HepG2 (cell line): ENCODE measurements around the gene B9D2. TPM values are rescaled to one million over a fixed set of nuclear protein-coding genes. Genes with fewer than 3 reads are reported as not detected.
A peak's percentile ranks its signal among the peaks of the same experiment; 100 is the strongest.

Experiments
- BRD4 ChIP-seq: sonication (generic); formaldehyde crosslinking; IDR thresholded peaks from 2 replicates; pipeline ENCODE4 v1.4.0; 2020; ENCODE audit warnings: missing genetic modification reagents
- CREM ChIP-seq, 2 experiments: sonication (generic) in 1 of 2; formaldehyde crosslinking in 1 of 2; IDR thresholded peaks; 2 replicates each; pipeline versions ENCODE4 v1.4.0 to v1.6.1; 2016 to 2020; ENCODE audit warnings: antibody characterized with exemption in 1 of 2, mild to moderate bottlenecking in 1 of 2, missing genetic modification reagents in 1 of 2
- ISX ChIP-seq: sonication (generic); formaldehyde crosslinking; conservative IDR thresholded peaks from 2 replicates; pipeline ENCODE4 v1.5.0; 2020; ENCODE audit warnings: missing genetic modification reagents
- PAF1 ChIP-seq: IDR thresholded peaks from 2 replicates; pipeline ENCODE4 v1.6.1; 2016; ENCODE audit warnings: missing genetic modification reagents, missing compliant biosample characterization
- PRMT3 ChIP-seq: sonication (generic); formaldehyde crosslinking; IDR thresholded peaks from 2 replicates; pipeline ENCODE4 v1.8.1; 2022; ENCODE audit warnings: low read depth, mild to moderate bottlenecking, moderate library complexity, missing genetic modification reagents, borderline replicate concordance
- SP4 ChIP-seq: sonication (generic); formaldehyde crosslinking; IDR thresholded peaks from 2 replicates; pipeline ENCODE4 v1.8.1; 2023; ENCODE audit warnings: mild to moderate bottlenecking, missing genetic modification reagents
- TBL1XR1 ChIP-seq: fragments of 150-350 bp; IDR thresholded peaks from 2 replicates; pipeline ENCODE4 v1.6.1; 2014; ENCODE audit warnings: borderline replicate concordance, low read length; ENCODE audit not compliant: partially characterized antibody
- ZKSCAN8 ChIP-seq: IDR thresholded peaks from 2 replicates; pipeline ENCODE4 v1.6.1; 2016; ENCODE audit warnings: borderline replicate concordance, missing genetic modification reagents, missing compliant biosample characterization
- ZNF354B ChIP-seq: sonication (generic); formaldehyde crosslinking; IDR thresholded peaks from 2 replicates; pipeline ENCODE4 v1.8.0; 2022; ENCODE audit warnings: mild to moderate bottlenecking, missing genetic modification reagents
- ZNF430 ChIP-seq: sonication (generic); formaldehyde crosslinking; IDR thresholded peaks from 2 replicates; pipeline ENCODE4 v1.9.0; 2021; ENCODE audit warnings: mild to moderate bottlenecking, missing genetic modification reagents
- polyA plus RNA-seq, 8 experiments: library from polyadenylated mRNA; depleted of rRNA in 3 of 8; stranded (reverse) in 7 of 8; unstranded in 1 of 8; fragments of >200 nt; fragmentation: Illumina TruSeq in 4 of 8; extraction: Trizol in 4 of 8; gene quantifications; 2 replicates each; pipeline versions ENCODE4 v1.2.1 to v1.2.3, GENCODE V29; 2011 to 2016; ENCODE audit warnings: low read depth in 4 of 8, missing spikeins in 1 of 8, mixed read lengths in 1 of 8; ENCODE audit not compliant: insufficient read depth in 1 of 8
- total RNA-seq, 5 experiments: library from RNA; depleted of rRNA; stranded (reverse); fragments of >200 nt; fragmentation: Illumina TruSeq; extraction: Trizol; gene quantifications; 2 replicates each; pipeline ENCODE4 v1.2.3, GENCODE V29; 2016; ENCODE audit warnings: low read depth in 1 of 5
- TF ChIP-seq, protein P1 (sequence below): sonication (generic); formaldehyde crosslinking; IDR thresholded peaks from 2 replicates; pipeline ENCODE4 v1.5.0; 2020; ENCODE audit warnings: mild to moderate bottlenecking, missing genetic modification reagents, borderline replicate concordance
- TF ChIP-seq, protein P2 (sequence below): IDR thresholded peaks from 2 replicates; pipeline ENCODE4 v1.6.1; 2016; ENCODE audit warnings: missing compliant biosample characterization, missing genetic modification reagents, borderline replicate concordance
- TF ChIP-seq, protein P3 (sequence below): IDR thresholded peaks from 2 replicates; pipeline ENCODE4 v1.6.1; 2016; ENCODE audit warnings: missing biosample characterization, missing genetic modification reagents, low read depth
- TF ChIP-seq, protein P4 (sequence below): sonication (generic); formaldehyde crosslinking; IDR thresholded peaks from 2 replicates; pipeline ENCODE4 v1.4.0; 2020; ENCODE audit warnings: missing genetic modification reagents, borderline replicate concordance
- TF ChIP-seq, protein P5 (sequence below): sonication (generic); IDR thresholded peaks from 2 replicates; pipeline ENCODE4 v1.6.1; 2016; ENCODE audit warnings: low read depth, borderline replicate concordance
- TF ChIP-seq, protein P6 (sequence below): sonication (generic); formaldehyde crosslinking; IDR thresholded peaks from 2 replicates; pipeline ENCODE4 v1.8.0; 2022; ENCODE audit warnings: mild to moderate bottlenecking, missing genetic modification reagents, borderline replicate concordance
- TF ChIP-seq, protein P7 (sequence below): sonication (generic); formaldehyde crosslinking; IDR thresholded peaks from 2 replicates; pipeline ENCODE4 v1.4.0; 2020; ENCODE audit warnings: mild to moderate bottlenecking, missing genetic modification reagents

B9D2 gene
- total and polyA plus RNA-seq, 2 of the 13 experiments (the other 11 are each of a cell fraction or from before 2014, with no cell fraction given): 3.1 to 4.4 TPM

DNA sequence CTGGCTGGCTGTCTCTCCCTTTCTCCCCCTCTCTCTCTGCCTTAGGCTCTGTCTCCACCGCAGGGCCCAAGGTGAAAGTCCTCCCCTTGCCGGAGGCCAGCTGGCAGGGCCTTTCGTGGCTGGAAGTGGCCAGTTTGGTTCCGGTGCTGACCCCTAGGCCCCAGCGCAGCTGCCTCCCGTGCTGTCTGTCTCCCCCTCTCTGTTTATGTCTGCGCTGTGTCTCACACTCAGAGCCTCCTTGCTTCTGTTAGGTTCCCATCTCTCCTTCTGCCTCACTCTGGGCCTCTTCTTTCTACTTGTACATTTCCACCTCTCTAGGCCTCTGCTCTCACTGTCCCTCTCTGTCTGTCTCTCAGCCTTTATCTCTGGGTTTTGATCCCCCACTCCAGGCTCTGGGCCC, 40.9 kb downstream of the B9D2 start (continued):
- TF ChIP-seq, protein P1, sequence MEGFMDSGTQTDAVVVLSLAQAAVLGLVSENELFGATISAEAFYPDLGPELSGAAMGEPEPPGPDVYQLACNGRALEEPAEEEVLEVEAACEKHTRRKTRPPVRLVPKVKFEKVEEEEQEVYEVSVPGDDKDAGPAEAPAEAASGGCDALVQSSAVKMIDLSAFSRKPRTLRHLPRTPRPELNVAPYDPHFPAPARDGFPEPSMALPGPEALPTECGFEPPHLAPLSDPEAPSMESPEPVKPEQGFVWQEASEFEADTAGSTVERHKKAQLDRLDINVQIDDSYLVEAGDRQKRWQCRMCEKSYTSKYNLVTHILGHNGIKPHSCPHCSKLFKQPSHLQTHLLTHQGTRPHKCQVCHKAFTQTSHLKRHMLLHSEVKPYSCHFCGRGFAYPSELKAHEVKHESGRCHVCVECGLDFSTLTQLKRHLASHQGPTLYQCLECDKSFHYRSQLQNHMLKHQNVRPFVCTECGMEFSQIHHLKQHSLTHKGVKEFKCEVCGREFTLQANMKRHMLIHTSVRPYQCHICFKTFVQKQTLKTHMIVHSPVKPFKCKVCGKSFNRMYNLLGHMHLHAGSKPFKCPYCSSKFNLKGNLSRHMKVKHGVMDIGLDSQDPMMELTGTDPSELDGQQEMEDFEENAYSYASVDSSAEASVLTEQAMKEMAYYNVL (CRISPR knock-in tag): no peak
- TF ChIP-seq, protein P2, sequence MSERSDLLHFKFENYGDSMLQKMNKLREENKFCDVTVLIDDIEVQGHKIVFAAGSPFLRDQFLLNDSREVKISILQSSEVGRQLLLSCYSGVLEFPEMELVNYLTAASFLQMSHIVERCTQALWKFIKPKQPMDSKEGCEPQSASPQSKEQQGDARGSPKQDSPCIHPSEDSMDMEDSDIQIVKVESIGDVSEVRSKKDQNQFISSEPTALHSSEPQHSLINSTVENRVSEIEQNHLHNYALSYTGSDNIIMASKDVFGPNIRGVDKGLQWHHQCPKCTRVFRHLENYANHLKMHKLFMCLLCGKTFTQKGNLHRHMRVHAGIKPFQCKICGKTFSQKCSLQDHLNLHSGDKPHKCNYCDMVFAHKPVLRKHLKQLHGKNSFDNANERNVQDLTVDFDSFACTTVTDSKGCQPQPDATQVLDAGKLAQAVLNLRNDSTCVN: no peak
- no peak for TF ChIP-seq ZNF430
- no peak for TF ChIP-seq PAF1 (CRISPR knock-in tag)
- TF ChIP-seq, protein P3, sequence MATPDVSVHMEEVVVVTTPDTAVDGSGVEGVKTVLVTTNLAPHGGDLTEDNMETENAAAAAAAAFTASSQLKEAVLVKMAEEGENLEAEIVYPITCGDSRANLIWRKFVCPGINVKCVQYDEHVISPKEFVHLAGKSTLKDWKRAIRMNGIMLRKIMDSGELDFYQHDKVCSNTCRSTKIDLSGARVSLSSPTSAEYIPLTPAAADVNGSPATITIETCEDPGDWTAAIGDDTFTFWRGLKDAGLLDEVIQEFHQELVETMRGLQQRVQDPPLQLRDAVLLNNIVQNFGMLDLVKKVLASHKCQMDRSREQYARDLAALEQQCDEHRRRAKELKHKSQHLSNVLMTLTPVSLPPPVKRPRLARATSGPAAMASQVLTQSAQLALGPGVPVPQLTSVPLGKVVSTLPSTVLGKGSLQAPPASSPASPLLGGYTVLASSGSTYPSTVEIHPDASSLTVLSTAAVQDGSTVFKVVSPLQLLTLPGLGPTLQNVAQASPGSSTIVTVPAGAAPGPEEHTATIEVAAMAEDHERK (CRISPR knock-in tag): no peak
- no peak for TF ChIP-seq PRMT3
- no peak for TF ChIP-seq ZNF354B (CRISPR knock-in tag)
- TF ChIP-seq TBL1XR1: no peak
- TF ChIP-seq, protein P4, sequence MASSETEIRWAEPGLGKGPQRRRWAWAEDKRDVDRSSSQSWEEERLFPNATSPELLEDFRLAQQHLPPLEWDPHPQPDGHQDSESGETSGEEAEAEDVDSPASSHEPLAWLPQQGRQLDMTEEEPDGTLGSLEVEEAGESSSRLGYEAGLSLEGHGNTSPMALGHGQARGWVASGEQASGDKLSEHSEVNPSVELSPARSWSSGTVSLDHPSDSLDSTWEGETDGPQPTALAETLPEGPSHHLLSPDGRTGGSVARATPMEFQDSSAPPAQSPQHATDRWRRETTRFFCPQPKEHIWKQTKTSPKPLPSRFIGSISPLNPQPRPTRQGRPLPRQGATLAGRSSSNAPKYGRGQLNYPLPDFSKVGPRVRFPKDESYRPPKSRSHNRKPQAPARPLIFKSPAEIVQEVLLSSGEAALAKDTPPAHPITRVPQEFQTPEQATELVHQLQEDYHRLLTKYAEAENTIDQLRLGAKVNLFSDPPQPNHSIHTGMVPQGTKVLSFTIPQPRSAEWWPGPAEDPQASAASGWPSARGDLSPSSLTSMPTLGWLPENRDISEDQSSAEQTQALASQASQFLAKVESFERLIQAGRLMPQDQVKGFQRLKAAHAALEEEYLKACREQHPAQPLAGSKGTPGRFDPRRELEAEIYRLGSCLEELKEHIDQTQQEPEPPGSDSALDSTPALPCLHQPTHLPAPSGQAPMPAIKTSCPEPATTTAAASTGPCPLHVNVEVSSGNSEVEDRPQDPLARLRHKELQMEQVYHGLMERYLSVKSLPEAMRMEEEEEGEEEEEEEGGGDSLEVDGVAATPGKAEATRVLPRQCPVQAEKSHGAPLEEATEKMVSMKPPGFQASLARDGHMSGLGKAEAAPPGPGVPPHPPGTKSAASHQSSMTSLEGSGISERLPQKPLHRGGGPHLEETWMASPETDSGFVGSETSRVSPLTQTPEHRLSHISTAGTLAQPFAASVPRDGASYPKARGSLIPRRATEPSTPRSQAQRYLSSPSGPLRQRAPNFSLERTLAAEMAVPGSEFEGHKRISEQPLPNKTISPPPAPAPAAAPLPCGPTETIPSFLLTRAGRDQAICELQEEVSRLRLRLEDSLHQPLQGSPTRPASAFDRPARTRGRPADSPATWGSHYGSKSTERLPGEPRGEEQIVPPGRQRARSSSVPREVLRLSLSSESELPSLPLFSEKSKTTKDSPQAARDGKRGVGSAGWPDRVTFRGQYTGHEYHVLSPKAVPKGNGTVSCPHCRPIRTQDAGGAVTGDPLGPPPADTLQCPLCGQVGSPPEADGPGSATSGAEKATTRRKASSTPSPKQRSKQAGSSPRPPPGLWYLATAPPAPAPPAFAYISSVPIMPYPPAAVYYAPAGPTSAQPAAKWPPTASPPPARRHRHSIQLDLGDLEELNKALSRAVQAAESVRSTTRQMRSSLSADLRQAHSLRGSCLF (CRISPR knock-in tag): no peak
- TF ChIP-seq, protein P5, sequence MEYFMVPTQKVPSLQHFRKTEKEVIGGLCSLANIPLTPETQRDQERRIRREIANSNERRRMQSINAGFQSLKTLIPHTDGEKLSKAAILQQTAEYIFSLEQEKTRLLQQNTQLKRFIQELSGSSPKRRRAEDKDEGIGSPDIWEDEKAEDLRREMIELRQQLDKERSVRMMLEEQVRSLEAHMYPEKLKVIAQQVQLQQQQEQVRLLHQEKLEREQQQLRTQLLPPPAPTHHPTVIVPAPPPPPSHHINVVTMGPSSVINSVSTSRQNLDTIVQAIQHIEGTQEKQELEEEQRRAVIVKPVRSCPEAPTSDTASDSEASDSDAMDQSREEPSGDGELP: peak; percentile 93
- TF ChIP-seq SP4: no peak
- TF ChIP-seq, protein P6, sequence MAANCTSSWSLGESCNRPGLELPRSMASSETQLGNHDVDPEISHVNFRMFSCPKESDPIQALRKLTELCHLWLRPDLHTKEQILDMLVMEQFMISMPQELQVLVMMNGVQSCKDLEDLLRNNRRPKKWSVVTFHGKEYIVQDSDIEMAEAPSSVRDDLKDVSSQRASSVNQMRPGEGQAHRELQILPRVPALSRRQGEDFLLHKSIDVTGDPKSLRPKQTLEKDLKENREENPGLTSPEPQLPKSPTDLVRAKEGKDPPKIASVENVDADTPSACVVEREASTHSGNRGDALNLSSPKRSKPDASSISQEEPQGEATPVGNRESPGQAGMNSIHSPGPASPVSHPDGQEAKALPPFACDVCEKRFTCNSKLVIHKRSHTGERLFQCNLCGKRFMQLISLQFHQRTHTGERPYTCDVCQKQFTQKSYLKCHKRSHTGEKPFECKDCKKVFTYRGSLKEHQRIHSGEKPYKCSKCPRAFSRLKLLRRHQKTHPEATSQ (CRISPR knock-in tag): no peak
- TF ChIP-seq CREM (IDR thresholded peaks at IDR 0.05): no peak; the same call in 1 of the 2 replicates
- TF ChIP-seq CREM (CRISPR knock-in tag; IDR thresholded peaks at IDR 0.05): no peak
- TF ChIP-seq, protein P7, sequence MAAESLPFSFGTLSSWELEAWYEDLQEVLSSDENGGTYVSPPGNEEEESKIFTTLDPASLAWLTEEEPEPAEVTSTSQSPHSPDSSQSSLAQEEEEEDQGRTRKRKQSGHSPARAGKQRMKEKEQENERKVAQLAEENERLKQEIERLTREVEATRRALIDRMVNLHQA (CRISPR knock-in tag): no peak
- TF ChIP-seq BRD4 (CRISPR knock-in tag): peak; percentile 15; the same call in 1 of the 2 replicates
- TF ChIP-seq ZKSCAN8 (CRISPR knock-in tag): no peak
- no peak for TF ChIP-seq ISX (CRISPR knock-in tag)
